ENCODE results near the gene TM7SF2. TPM values are rescaled to one million over a fixed set of nuclear protein-coding genes. Genes with fewer than 3 reads are reported as not detected.
A peak's percentile ranks its signal among the peaks of the same experiment; 100 is the strongest.

TM7SF2 gene
- total and polyA plus RNA-seq, 2 of the 13 experiments (the other 11 are each of a cell fraction or from before 2014, with no cell fraction given) = 56.0 to 66.9 TPM

DNA sequence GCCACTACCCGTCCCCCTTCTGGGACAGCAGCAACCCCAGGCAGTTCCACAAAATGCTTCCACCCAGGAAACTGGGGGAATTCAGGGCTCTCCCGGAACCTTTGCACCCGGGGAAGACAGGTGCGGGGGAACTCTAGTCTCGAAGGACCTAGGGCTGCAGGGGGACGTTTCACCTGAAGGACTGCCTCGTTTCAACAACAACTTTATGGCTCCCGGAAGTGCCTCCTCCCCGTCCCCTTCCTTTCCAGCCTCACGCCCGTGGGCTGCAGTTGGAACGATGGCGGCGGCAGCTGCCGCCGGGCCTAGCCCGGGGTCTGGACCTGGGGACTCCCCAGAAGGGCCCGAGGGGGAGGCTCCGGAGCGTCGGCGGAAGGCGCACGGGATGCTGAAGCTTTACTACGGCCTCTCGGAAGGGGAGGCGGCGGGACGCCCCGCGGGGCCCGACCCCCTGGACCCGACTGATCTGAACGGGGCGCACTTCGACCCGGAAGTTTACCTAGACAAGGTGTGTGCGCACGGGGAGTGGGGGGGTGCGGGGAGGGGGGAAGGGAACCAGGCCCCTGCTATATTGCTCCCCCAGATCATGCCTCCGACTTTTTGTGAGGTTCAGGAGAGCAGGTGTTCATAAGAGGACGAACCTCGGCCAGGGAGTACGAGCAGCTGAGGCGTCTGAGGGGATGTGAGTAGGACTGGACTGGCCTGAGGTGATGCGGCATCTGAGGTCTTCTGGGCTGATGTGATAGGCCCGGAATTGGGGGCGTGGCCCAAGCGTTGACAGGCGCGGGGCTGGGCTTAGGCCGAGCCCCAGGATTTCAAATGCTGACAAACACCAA lies 15.5 kb upstream of the TM7SF2 start, which contains the start of gene VPS51 (continued):
- TF ChIP-seq, protein P1, sequence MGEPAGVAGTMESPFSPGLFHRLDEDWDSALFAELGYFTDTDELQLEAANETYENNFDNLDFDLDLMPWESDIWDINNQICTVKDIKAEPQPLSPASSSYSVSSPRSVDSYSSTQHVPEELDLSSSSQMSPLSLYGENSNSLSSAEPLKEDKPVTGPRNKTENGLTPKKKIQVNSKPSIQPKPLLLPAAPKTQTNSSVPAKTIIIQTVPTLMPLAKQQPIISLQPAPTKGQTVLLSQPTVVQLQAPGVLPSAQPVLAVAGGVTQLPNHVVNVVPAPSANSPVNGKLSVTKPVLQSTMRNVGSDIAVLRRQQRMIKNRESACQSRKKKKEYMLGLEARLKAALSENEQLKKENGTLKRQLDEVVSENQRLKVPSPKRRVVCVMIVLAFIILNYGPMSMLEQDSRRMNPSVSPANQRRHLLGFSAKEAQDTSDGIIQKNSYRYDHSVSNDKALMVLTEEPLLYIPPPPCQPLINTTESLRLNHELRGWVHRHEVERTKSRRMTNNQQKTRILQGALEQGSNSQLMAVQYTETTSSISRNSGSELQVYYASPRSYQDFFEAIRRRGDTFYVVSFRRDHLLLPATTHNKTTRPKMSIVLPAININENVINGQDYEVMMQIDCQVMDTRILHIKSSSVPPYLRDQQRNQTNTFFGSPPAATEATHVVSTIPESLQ (CRISPR knock-in tag; conservative IDR thresholded peaks at IDR 0.05) = no peak
- TF ChIP-seq ZNF563 (CRISPR knock-in tag; IDR thresholded peaks at IDR 0.05) = no peak
- TF ChIP-seq FOXC1 (CRISPR knock-in tag; IDR thresholded peaks at IDR 0.05; ENCODE audit: borderline replicate concordance) = no peak; the same call in none of the 2 replicates
- peak; percentile 59; the same call in 1 of the 2 replicates for TF ChIP-seq ZNF232 (CRISPR knock-in tag; IDR thresholded peaks at IDR 0.05; ENCODE audit: borderline replicate concordance)
- TF ChIP-seq HNF1A (IDR thresholded peaks at IDR 0.05; ENCODE audit: low read depth) = 0 out of 2 replicates have a peak, but pooled peaks have one; percentile 68
- TF ChIP-seq HNF1A (CRISPR knock-in tag; IDR thresholded peaks at IDR 0.05; ENCODE audit: borderline replicate concordance) = peak; percentile 82; the same call in 1 of the 2 replicates
- no peak for TF ChIP-seq ZBTB7A (CRISPR knock-in tag; IDR thresholded peaks at IDR 0.05)
- TF ChIP-seq NR2F6 (IDR thresholded peaks at IDR 0.05) = peak; percentile 59
- TF ChIP-seq NR2F6 (CRISPR knock-in tag; IDR thresholded peaks at IDR 0.05) = peak; percentile 77
- TF ChIP-seq HNF4G (IDR thresholded peaks at IDR 0.05; ENCODE audit: borderline replicate concordance, low read depth, low read length) = peak; percentile 72; the same call in 1 of the 2 replicates
- TF ChIP-seq HNF4G (CRISPR knock-in tag; IDR thresholded peaks at IDR 0.05; ENCODE audit: borderline replicate concordance, low read depth) = no peak
- TF ChIP-seq AGO2 (optimal IDR thresholded peaks at IDR 0.05; ENCODE audit: low read depth, low read length) = peak; percentile 90
- TF ChIP-seq ZNF263 (CRISPR knock-in tag; IDR thresholded peaks at IDR 0.05) = peak; percentile 54; the same call in 1 of the 2 replicates
- no peak for TF ChIP-seq PLRG1 (conservative IDR thresholded peaks at IDR 0.05)
- peak; percentile 89 for TF ChIP-seq SAP130 (CRISPR knock-in tag; IDR thresholded peaks at IDR 0.05; ENCODE audit: low read depth)
- peak; percentile 82 for TF ChIP-seq TAF15 (IDR thresholded peaks at IDR 0.05; ENCODE audit: low read depth, low read length, poor library complexity, severe bottlenecking)
- no peak; the same call in 1 of the 2 replicates for TF ChIP-seq RFXANK (CRISPR knock-in tag; IDR thresholded peaks at IDR 0.05)
- peak; percentile 79; the same call in 1 of the 2 replicates for TF ChIP-seq AHR (CRISPR knock-in tag; IDR thresholded peaks at IDR 0.05)
- TF ChIP-seq FOXM1 (CRISPR knock-in tag; IDR thresholded peaks at IDR 0.05) = no peak
- TF ChIP-seq ZNF205 (CRISPR knock-in tag; IDR thresholded peaks at IDR 0.05) = peak; percentile 92
- no peak for TF ChIP-seq MXD4 (CRISPR knock-in tag; IDR thresholded peaks at IDR 0.05)
- TF ChIP-seq, protein P2, sequence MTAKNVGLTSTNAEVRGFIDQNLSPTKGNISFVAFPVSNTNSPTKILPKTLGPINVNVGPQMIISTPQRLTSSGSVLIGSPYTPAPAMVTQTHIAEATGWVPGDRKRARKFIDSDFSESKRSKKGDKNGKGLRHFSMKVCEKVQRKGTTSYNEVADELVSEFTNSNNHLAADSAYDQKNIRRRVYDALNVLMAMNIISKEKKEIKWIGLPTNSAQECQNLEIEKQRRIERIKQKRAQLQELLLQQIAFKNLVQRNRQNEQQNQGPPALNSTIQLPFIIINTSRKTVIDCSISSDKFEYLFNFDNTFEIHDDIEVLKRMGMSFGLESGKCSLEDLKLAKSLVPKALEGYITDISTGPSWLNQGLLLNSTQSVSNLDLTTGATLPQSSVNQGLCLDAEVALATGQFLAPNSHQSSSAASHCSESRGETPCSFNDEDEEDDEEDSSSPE (CRISPR knock-in tag; IDR thresholded peaks at IDR 0.05) = peak; percentile 61
- TF ChIP-seq NBN (conservative IDR thresholded peaks at IDR 0.05) = no peak
- TF ChIP-seq, protein P3, sequence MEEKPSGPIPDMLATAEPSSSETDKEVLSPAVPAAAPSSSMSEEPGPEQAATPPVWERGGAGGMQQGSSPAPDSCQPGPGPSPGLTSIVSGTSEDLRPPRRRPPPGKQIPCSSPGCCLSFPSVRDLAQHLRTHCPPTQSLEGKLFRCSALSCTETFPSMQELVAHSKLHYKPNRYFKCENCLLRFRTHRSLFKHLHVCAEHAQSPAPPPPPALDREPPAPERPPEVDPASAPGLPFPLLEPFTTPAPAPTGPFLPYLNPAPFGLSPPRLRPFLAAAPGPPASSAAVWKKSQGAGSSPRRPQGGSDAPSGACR (CRISPR knock-in tag; IDR thresholded peaks at IDR 0.05) = no peak

Data from HepG2 (cell line).